K562 (cell line): ENCODE data around the gene IDS. TPM values are rescaled to one million over a fixed set of nuclear protein-coding genes. Genes with fewer than 3 reads are reported as not detected.
A peak's percentile ranks its signal among the peaks of the same experiment; 100 is the strongest.
"Not testable (repeated sequence)": the region's sequence is repeated elsewhere in the genome, so short reads cannot be mapped to it uniquely, and the experiment has no call there.

Source experiments
- ATAC-seq: fragments of 200-7000 bp; cut with Tn5 transposase; 3 replicates; pipeline ENCODE4 v1.9.1; 2020; ENCODE audit warnings: moderate library complexity
- BruUV-seq: library from RNA; stranded (reverse); fragments of 400-500 nt; replicated peaks from 2 replicates; lab custom pipeline; 2021; lab: Mats Ljungman, UMichigan
- CTCF ChIA-PET: fragments of 300-600 bp; formaldehyde crosslinking; extraction: SDS; loops from one replicate; lab custom pipeline; 2021; ENCODE audit warnings: low intra/inter-chr PET ratio; lab: Yijun Ruan, JAX
- POLR2A ChIA-PET: fragments of 300-600, 350-650 bp; sonication (Branson Sonifier 250); formaldehyde crosslinking; extraction: SDS; loops from one replicate; lab custom pipeline; 2021; ENCODE audit warnings: antibody characterized with exemption, inconsistent platforms; lab: Yijun Ruan, JAX
- DNase-seq, 4 experiments: peaks; one replicate each; pipeline versions ENCODE4 v3.0.0 to v3.0.0-alpha.2; 2011 to 2018; ENCODE audit warnings: low spot score in 3 of 4, mixed read lengths in 3 of 4; ENCODE audit errors: extremely low read depth in 1 of 4
- FAIRE-seq: peaks from 2 replicates; lab custom pipeline; 2011; peaks lifted over from hg19 to GRCh38; lab: Jason Lieb, UNC
- H2AFZ ChIP-seq: 2 replicates; pipeline ENCODE4 v1.6.0; 2011; ENCODE audit warnings: low read depth, low read length, control low read depth, inconsistent platforms
- H3K27ac ChIP-seq: fragments of 200-600 bp; 3 replicates; pipeline ENCODE4 v1.8.0; 2011; ENCODE audit warnings: low read depth, mild to moderate bottlenecking, control low read depth, inconsistent platforms, low read length, moderate library complexity, mixed read lengths; ENCODE audit errors: extremely low read depth
- H3K27me3 ChIP-seq, 2 experiments: fragments of 300-600 bp in 1 of 2; 2 replicates in 1 of 2; 3 replicates in 1 of 2; pipeline versions ENCODE4 v1.6.0 to v1.8.0; 2011; ENCODE audit warnings: inconsistent platforms in 2 of 2, low read length in 2 of 2, mild to moderate bottlenecking in 1 of 2, mixed read lengths in 1 of 2, moderate library complexity in 1 of 2; ENCODE audit not compliant: control insufficient read depth in 2 of 2, insufficient read depth in 2 of 2
- H3K36me3 ChIP-seq: fragments of 300-600 bp; 3 replicates; pipeline ENCODE4 v1.8.0; 2011; ENCODE audit warnings: mild to moderate bottlenecking, low read length, inconsistent platforms; ENCODE audit not compliant: control insufficient read depth, insufficient read depth
- H3K4me1 ChIP-seq, 2 experiments: fragments of 200-600 bp in 1 of 2; replicated peaks in 1 of 2; 2 replicates in 1 of 2; 3 replicates in 1 of 2; pipeline versions ENCODE4 v1.5.1 to v1.8.0; 2011; ENCODE audit warnings: inconsistent platforms in 2 of 2, low read length in 2 of 2, mild to moderate bottlenecking in 1 of 2, mixed read lengths in 1 of 2, moderate library complexity in 1 of 2; ENCODE audit not compliant: control insufficient read depth in 2 of 2, insufficient read depth in 2 of 2
- H3K4me2 ChIP-seq: 2 replicates; pipeline ENCODE4 v1.6.1; 2011; ENCODE audit warnings: low read length, control low read depth, inconsistent platforms, mixed read lengths; ENCODE audit not compliant: insufficient read depth
- H3K4me3 ChIP-seq: fragments of 200-600 bp; sonication (generic), shearing (Covaris generic); 2 replicates; pipeline ENCODE4 v1.5.1; 2016; ENCODE audit warnings: control low read depth, inconsistent platforms
- H3K79me2 ChIP-seq: fragments of 200-600 bp; 3 replicates; pipeline ENCODE4 v1.8.0; 2011; ENCODE audit warnings: low read length, inconsistent platforms; ENCODE audit not compliant: control insufficient read depth, insufficient read depth
- H3K9ac ChIP-seq, 2 experiments: 2 replicates each; pipeline versions ENCODE4 v1.6.0 to v1.6.1; 2011; ENCODE audit warnings: low read depth in 2 of 2, low read length in 2 of 2, control low read depth in 1 of 2, inconsistent platforms in 1 of 2, mild to moderate bottlenecking in 1 of 2, mixed read lengths in 1 of 2; ENCODE audit not compliant: insufficient read depth in 1 of 2
- H3K9me1 ChIP-seq: one replicate; pipeline ENCODE4 v1.6.0; 2011; ENCODE audit warnings: inconsistent platforms, mild to moderate bottlenecking, low read length, moderate library complexity; ENCODE audit not compliant: control insufficient read depth, insufficient read depth
- H3K9me3 ChIP-seq: replicated peaks from 2 replicates; pipeline ENCODE4 v1.5.1; 2011; ENCODE audit warnings: low read depth, low read length, inconsistent platforms; ENCODE audit not compliant: control insufficient read depth, insufficient read depth
- H4K20me1 ChIP-seq: replicated peaks from 2 replicates; pipeline ENCODE4 v1.6.1; 2011; ENCODE audit warnings: low read length, inconsistent platforms, mixed read lengths; ENCODE audit not compliant: control insufficient read depth, insufficient read depth
- WGBS: fragments of 100-300 bp; shearing (Covaris generic); methylation state at CpG from one replicate; pipeline ENCODE4 v1.1.6; 2016; ENCODE audit warnings: low coverage, mixed read lengths; ENCODE audit not compliant: insufficient coverage; ENCODE audit errors: missing lambda C conversion rate; 5-methylcytosine and 5-hydroxymethylcytosine counted together
- in situ Hi-C: fragments of 300-500 bp; cut with MboI; formaldehyde crosslinking; loops from 4 replicates; pipeline ENCODE4 v1.15.0; 2018; ENCODE audit warnings: inconsistent platforms, mixed read lengths
- intact Hi-C: fragments of 100-400 bp; cut with micrococcal nuclease; formaldehyde crosslinking; loops from 2 replicates; pipeline ENCODE4 v1.14.2; 2022
- polyA plus RNA-seq, 8 experiments: library from polyadenylated mRNA; depleted of rRNA in 4 of 8; stranded (reverse) in 5 of 8; unstranded in 3 of 8; fragments of >200 nt; fragmentation: Nextera tagmentation in 2 of 8; fragmentation: Illumina TruSeq in 1 of 8; extraction: Ambion mirVana in 2 of 8; extraction: Trizol in 1 of 8; gene quantifications; 2 replicates each; pipeline versions ENCODE4 v1.2.1 to v1.2.3, GENCODE V29; 2011 to 2014; ENCODE audit warnings: inconsistent platforms in 1 of 8, missing spikeins in 1 of 8
- total RNA-seq, 7 experiments: library from RNA; depleted of rRNA in 6 of 7; stranded (reverse); fragments of >200 nt in 6 of 7; fragmentation: Illumina TruSeq in 2 of 7; extraction: Trizol in 2 of 7; gene quantifications; 2 replicates each; pipeline versions ENCODE4 v1.2.1 to v1.2.3, GENCODE V29; 2011 to 2021; ENCODE audit warnings: low replicate concordance in 1 of 7

IDS gene
- total and polyA plus RNA-seq, 9 of the 15 experiments (the other 6 are each of a cell fraction or from before 2014, with no cell fraction given): 2.0 to 18.6 (median 8.6) TPM

GRCh38 chrX:149526318-149527033 is 21.4 kb upstream of the IDS start:
- DNase-seq, H3K4me3 ChIP-seq, intact Hi-C loops, H3K27ac ChIP-seq, H3K27me3 ChIP-seq, in situ Hi-C loops, H3K79me2 ChIP-seq, H3K36me3 ChIP-seq, H3K4me2 ChIP-seq, BruUV-seq, H4K20me1 ChIP-seq, H3K9me3 ChIP-seq, H2AFZ ChIP-seq, CTCF ChIA-PET, H3K9me1 ChIP-seq, POLR2A ChIA-PET, ATAC-seq, FAIRE-seq: not testable (repeated sequence)
- Histone ChIP-seq H3K9ac (peak overlapping the region in 1 of 2 experiments; percentile 45; a peak in 1 of 4 replicates), H3K4me1 (peaks cover 0 to 12% of the 10 kb centered on the region in 2 experiments; a peak in 3 of 5 replicates)
- 82% methylated on average over 3 of the region's 13 CpGs for WGBS

GRCh38 chrX:149525903-149526302 is 20.8 kb upstream of the IDS start:
- BruUV-seq, H3K27ac ChIP-seq, H2AFZ ChIP-seq, intact Hi-C loops, POLR2A ChIA-PET, in situ Hi-C loops, H3K4me3 ChIP-seq, H3K4me2 ChIP-seq, H4K20me1 ChIP-seq, FAIRE-seq, H3K9me1 ChIP-seq, H3K36me3 ChIP-seq, ATAC-seq, H3K9ac ChIP-seq, CTCF ChIA-PET, H3K27me3 ChIP-seq, H3K79me2 ChIP-seq, DNase-seq, H3K9me3 ChIP-seq: not testable (repeated sequence)
- WGBS: 67% methylated on average over 3 of the region's 5 CpGs
- peaks cover 0 to 12% of the 10 kb centered on the region in 2 experiments; a peak in 3 of 5 replicates for H3K4me1 ChIP-seq
